ENCODE results near the gene CRYBA1.
"Not testable (repeated sequence)": the region's sequence is repeated elsewhere in the genome, so short reads cannot be mapped to it uniquely, and the experiment has no call there.

Gene CRYBA1

GRCh38 chr17:29246628-29247027 is at the start of gene CRYBA1:
CRYBA1 (plus strand) TSS chr17:29246859; CDS start chr17:29246864, 5 bp downstream.
- no peak for DNase-seq

- no peak for DNase-seq
Observed at GRCh38 chr17:29197516-29198272, 49.0 kb upstream of the CRYBA1 start.

- DNase-seq, result not testable (repeated sequence)
Observed at GRCh38 chr17:29204068-29204804, 42.4 kb upstream of the CRYBA1 start.

GRCh38 chr17:29205047-29205446 is 41.6 kb upstream of the CRYBA1 start:
- no peak for DNase-seq

- no peak for DNase-seq
Observed at GRCh38 chr17:29207975-29208374, 38.7 kb upstream of the CRYBA1 start.

GRCh38 chr17:29209073-29209472 is 37.6 kb upstream of the CRYBA1 start:
- DNase-seq, result no peak

- no peak for DNase-seq
Observed at GRCh38 chr17:29210879-29211278, 35.8 kb upstream of the CRYBA1 start.

GRCh38 chr17:29212094-29212631 is 34.5 kb upstream of the CRYBA1 start:
- no peak for DNase-seq

- no peak for DNase-seq
Observed at GRCh38 chr17:29212681-29213121, 34.0 kb upstream of the CRYBA1 start.

GRCh38 chr17:29214215-29215146 is 32.2 kb upstream of the CRYBA1 start:
- no peak for DNase-seq

GRCh38 chr17:29215174-29215573 is 31.5 kb upstream of the CRYBA1 start:
- DNase-seq, result no peak

GRCh38 chr17:29215717-29216116 is 30.9 kb upstream of the CRYBA1 start:
- no peak for DNase-seq

- DNase-seq, result no peak
Observed at GRCh38 chr17:29216181-29216580, 30.5 kb upstream of the CRYBA1 start.

GRCh38 chr17:29216856-29217255 is 29.8 kb upstream of the CRYBA1 start:
- DNase-seq, result no peak

GRCh38 chr17:29219378-29220047 is 27.1 kb upstream of the CRYBA1 start:
- peak; percentile 69 for DNase-seq

- not testable (repeated sequence) for DNase-seq
Observed at GRCh38 chr17:29221338-29221737, 25.3 kb upstream of the CRYBA1 start.

- no peak for DNase-seq
Observed at GRCh38 chr17:29225396-29225795, 21.3 kb upstream of the CRYBA1 start.

GRCh38 chr17:29233301-29233700 is 13.4 kb upstream of the CRYBA1 start:
- no peak for DNase-seq

GRCh38 chr17:29234972-29235371 is 11.7 kb upstream of the CRYBA1 start:
- DNase-seq, result not testable (repeated sequence)

- DNase-seq, result no peak
Observed at GRCh38 chr17:29235904-29236303, 10.8 kb upstream of the CRYBA1 start.

- DNase-seq, result no peak
Observed at GRCh38 chr17:29237476-29238132, 9.1 kb upstream of the CRYBA1 start.

All from T1000 (cell line).